Hepatocyte (in vitro differentiated cells): Measurements from ENCODE around the gene DGKI. TPM values are rescaled to one million over a fixed set of nuclear protein-coding genes. Genes with fewer than 3 reads are reported as not detected.

Source experiments
- DNase-seq: peaks from one replicate; pipeline ENCODE4 v3.0.0-alpha.2; 2016; ENCODE audit warnings: low spot score
- H2AFZ ChIP-seq: fragments of 200-600 bp; sonication (generic); 2 replicates; pipeline ENCODE4 v1.6.0; 2016; ENCODE audit warnings: antibody characterized with exemption, mild to moderate bottlenecking
- H3K27ac ChIP-seq: fragments of 200-600 bp; sonication (generic); 2 replicates; pipeline ENCODE4 v1.5.1; 2016; ENCODE audit warnings: mild to moderate bottlenecking
- H3K27me3 ChIP-seq: fragments of 200-600 bp; sonication (generic); 2 replicates; pipeline ENCODE4 v1.6.1; 2016
- H3K36me3 ChIP-seq: fragments of 200-600 bp; sonication (generic); replicated peaks from 2 replicates; pipeline ENCODE4 v1.5.1; 2016; ENCODE audit warnings: low read depth; ENCODE audit not compliant: insufficient read depth
- H3K4me1 ChIP-seq: fragments of 200-600 bp; sonication (generic); 2 replicates; pipeline ENCODE4 v1.5.1; 2016; ENCODE audit warnings: mild to moderate bottlenecking, moderate library complexity; ENCODE audit not compliant: insufficient read depth
- H3K4me2 ChIP-seq: fragments of 200-600 bp; sonication (generic); 2 replicates; pipeline ENCODE4 v1.6.0; 2016
- H3K4me3 ChIP-seq: fragments of 200-600 bp; sonication (generic); 2 replicates; pipeline ENCODE4 v1.5.1; 2016; ENCODE audit warnings: mild to moderate bottlenecking
- H3K79me2 ChIP-seq: fragments of 200-600 bp; sonication (generic); 2 replicates; pipeline ENCODE4 v1.6.0; 2017; ENCODE audit warnings: mild to moderate bottlenecking
- H3K9me2 ChIP-seq: fragments of 200-600 bp; sonication (generic); replicated peaks from 2 replicates; pipeline ENCODE4 v1.6.0; 2017; ENCODE audit warnings: mild to moderate bottlenecking; ENCODE audit not compliant: insufficient read depth
- H3K9me3 ChIP-seq: fragments of 200-600 bp; sonication (generic); 2 replicates; pipeline ENCODE4 v1.5.1; 2016; ENCODE audit warnings: low read depth, mild to moderate bottlenecking
- H4K20me1 ChIP-seq: fragments of 200-600 bp; sonication (generic); 2 replicates; pipeline ENCODE4 v1.6.0; 2016; ENCODE audit warnings: mild to moderate bottlenecking; ENCODE audit not compliant: insufficient read depth, poor library complexity, severe bottlenecking
- EZH2 ChIP-seq: fragments of 200-600 bp; sonication (generic); IDR thresholded peaks from 2 replicates; pipeline ENCODE4 v1.6.1; 2016; ENCODE audit warnings: antibody characterized with exemption, mild to moderate bottlenecking, borderline replicate concordance
- EZH2phosphoT487 ChIP-seq: fragments of 200-600 bp; sonication (generic); IDR thresholded peaks from one replicate; pipeline ENCODE4 v1.6.1; 2018; ENCODE audit warnings: antibody characterized with exemption, mild to moderate bottlenecking, low read depth, moderate library complexity; ENCODE audit not compliant: unreplicated experiment, severe bottlenecking
- WGBS: methylation state at CpG from one replicate; pipeline ENCODE4 v1.1.6; 2016; ENCODE audit warnings: low lambda C conversion rate; ENCODE audit errors: missing lambda C conversion rate; 5-methylcytosine and 5-hydroxymethylcytosine counted together
- polyA plus RNA-seq: library from polyadenylated mRNA; unstranded; fragments of >200 nt; fragmentation: Nextera tagmentation; extraction: Ambion mirVana; gene quantifications from 2 replicates; pipeline ENCODE4 v1.2.1, GENCODE V29; 2016
- total RNA-seq: library from RNA; depleted of rRNA; stranded (reverse); fragments of >200 nt; gene quantifications from 2 replicates; pipeline ENCODE4 v1.2.3, GENCODE V29; 2014
- TF ChIP-seq, protein P1 (sequence below): fragments of 200-600 bp; sonication (generic); IDR thresholded peaks from 2 replicates; pipeline ENCODE4 v1.5.1; 2016; ENCODE audit warnings: antibody characterized with exemption, mild to moderate bottlenecking; ENCODE audit not compliant: poor library complexity

The DGKI gene
- total and polyA plus RNA-seq, 2 experiments from 2014 or later = 0.47 to 1.8 TPM

- Histone ChIP-seq H4K20me1 (no peaks in the 10 kb centered on the region), H2AFZ (no peak overlapping the region), H3K4me1 (no peaks in the 10 kb centered on the region), H3K27ac (no peak overlapping the region), H3K4me3 (no peak overlapping the region), H3K79me2 (no peaks in the 10 kb centered on the region), H3K9me2 (no peaks in the 10 kb centered on the region), H3K9me3 (no peaks in the 10 kb centered on the region), H3K36me3 (no peaks in the 10 kb centered on the region), H3K27me3 (no peaks in the 10 kb centered on the region), H3K4me2 (no peak overlapping the region)
- WGBS = 74% methylated on average over 3 of the region's 3 CpGs
- TF ChIP-seq, protein P1, sequence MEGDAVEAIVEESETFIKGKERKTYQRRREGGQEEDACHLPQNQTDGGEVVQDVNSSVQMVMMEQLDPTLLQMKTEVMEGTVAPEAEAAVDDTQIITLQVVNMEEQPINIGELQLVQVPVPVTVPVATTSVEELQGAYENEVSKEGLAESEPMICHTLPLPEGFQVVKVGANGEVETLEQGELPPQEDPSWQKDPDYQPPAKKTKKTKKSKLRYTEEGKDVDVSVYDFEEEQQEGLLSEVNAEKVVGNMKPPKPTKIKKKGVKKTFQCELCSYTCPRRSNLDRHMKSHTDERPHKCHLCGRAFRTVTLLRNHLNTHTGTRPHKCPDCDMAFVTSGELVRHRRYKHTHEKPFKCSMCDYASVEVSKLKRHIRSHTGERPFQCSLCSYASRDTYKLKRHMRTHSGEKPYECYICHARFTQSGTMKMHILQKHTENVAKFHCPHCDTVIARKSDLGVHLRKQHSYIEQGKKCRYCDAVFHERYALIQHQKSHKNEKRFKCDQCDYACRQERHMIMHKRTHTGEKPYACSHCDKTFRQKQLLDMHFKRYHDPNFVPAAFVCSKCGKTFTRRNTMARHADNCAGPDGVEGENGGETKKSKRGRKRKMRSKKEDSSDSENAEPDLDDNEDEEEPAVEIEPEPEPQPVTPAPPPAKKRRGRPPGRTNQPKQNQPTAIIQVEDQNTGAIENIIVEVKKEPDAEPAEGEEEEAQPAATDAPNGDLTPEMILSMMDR = no peak
- TF ChIP-seq EZH2 (no peak), EZH2phosphoT487 (no peak)
- no peak for DNase-seq
These were observed 375.6 kb downstream of the DGKI start for GRCh38 chr7:137471128-137471527.

GRCh38 chr7:137469858-137470257 lies 376.9 kb downstream of the DGKI start:
- WGBS = 91% methylated on average over 6 of the region's 6 CpGs

DNA sequence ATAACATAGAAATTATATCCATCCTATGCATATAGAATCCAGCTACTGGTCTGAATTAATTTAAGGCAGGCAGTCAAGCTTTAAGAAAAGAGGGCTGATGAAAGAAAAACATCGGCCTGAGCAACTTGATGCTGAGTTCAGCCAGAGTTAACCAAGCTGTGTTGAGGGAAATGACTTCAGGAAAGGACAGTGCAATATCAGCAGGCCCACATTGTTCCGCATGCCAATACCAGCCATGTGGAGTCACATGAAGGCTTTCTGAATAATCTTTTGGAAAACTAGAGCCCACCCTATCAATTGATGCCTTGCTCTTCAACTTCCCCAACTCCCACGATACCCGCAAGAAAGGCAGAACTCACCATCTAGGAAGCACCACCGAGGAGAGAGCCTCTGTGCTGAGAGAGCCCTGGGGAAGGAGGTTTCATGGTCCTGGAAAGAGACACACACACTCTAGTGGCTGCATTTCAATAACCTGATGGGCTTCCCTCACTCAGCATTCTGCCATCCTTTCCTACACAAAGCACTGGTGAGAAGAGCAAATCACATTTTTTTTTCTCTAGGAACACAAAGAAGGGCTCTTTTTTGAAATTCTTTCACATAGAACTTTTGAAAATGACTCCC lies 377.5 kb downstream of the DGKI start:
- WGBS = 86% methylated on average over 5 of the region's 5 CpGs
- TF ChIP-seq EZH2phosphoT487 (no peak), EZH2 (no peak)
- TF ChIP-seq, protein P1 = no peak
- Histone ChIP-seq H3K4me1 (no peaks in the 10 kb centered on the region), H3K9me3 (no peaks in the 10 kb centered on the region), H3K4me2 (no peak overlapping the region), H3K27ac (no peak overlapping the region), H3K27me3 (no peaks in the 10 kb centered on the region), H2AFZ (no peak overlapping the region), H4K20me1 (no peaks in the 10 kb centered on the region), H3K36me3 (no peaks in the 10 kb centered on the region), H3K9me2 (no peaks in the 10 kb centered on the region), H3K4me3 (no peak overlapping the region), H3K79me2 (no peaks in the 10 kb centered on the region)
- no peak for DNase-seq

More at GRCh38 chr7:137469858-137470257, 376.9 kb downstream of the DGKI start:
- H4K20me1 ChIP-seq = no peaks in the 10 kb centered on the region
- H3K9me3 ChIP-seq = no peaks in the 10 kb centered on the region
- H3K36me3 ChIP-seq = no peaks in the 10 kb centered on the region
- no peaks in the 10 kb centered on the region for H3K27me3 ChIP-seq
- DNase-seq = no peak
- TF ChIP-seq, protein P1 = no peak
- TF ChIP-seq EZH2 = no peak
- no peak for TF ChIP-seq EZH2phosphoT487
- no peaks in the 10 kb centered on the region for H3K9me2 ChIP-seq
- no peak overlapping the region for H3K27ac ChIP-seq
- no peak overlapping the region for H3K4me3 ChIP-seq
- H2AFZ ChIP-seq = no peak overlapping the region
- no peaks in the 10 kb centered on the region for H3K79me2 ChIP-seq
- H3K4me2 ChIP-seq = no peak overlapping the region
- H3K4me1 ChIP-seq = no peaks in the 10 kb centered on the region

GRCh38 chr7:137462847-137463246 lies 383.9 kb downstream of the DGKI start:
- Histone ChIP-seq H3K36me3 (no peaks in the 10 kb centered on the region), H2AFZ (no peak overlapping the region), H3K27ac (no peak overlapping the region), H3K27me3 (no peaks in the 10 kb centered on the region), H3K4me2 (no peak overlapping the region), H3K79me2 (no peaks in the 10 kb centered on the region), H3K4me1 (no peaks in the 10 kb centered on the region), H4K20me1 (no peaks in the 10 kb centered on the region), H3K9me2 (no peaks in the 10 kb centered on the region), H3K4me3 (no peak overlapping the region), H3K9me3 (no peaks in the 10 kb centered on the region)
- WGBS = 88% methylated on average over 5 of the region's 5 CpGs
- TF ChIP-seq, protein P1 = no peak
- TF ChIP-seq EZH2 = no peak
- TF ChIP-seq EZH2phosphoT487 = no peak
- DNase-seq = no peak
